Trophoblast cell (in vitro differentiated cells and primary cell): ENCODE results near the gene STYX.
"Not testable (repeated sequence)": the region's sequence is repeated elsewhere in the genome, so short reads cannot be mapped to it uniquely, and the experiment has no call there.

Experiments
- DNase-seq, 2 donors: peaks; one replicate each; pipeline ENCODE4 v3.0.0-alpha.2; 2016
- H2AFZ ChIP-seq: 2 replicates; pipeline ENCODE4 v1.6.1; 2013; ENCODE audit warnings: low read length, moderate library complexity, mild to moderate bottlenecking; ENCODE audit not compliant: insufficient read depth, poor library complexity
- H2AK5ac ChIP-seq: 2 replicates; pipeline ENCODE4 v1.6.1; 2013; ENCODE audit warnings: mild to moderate bottlenecking, low read length
- H2BK120ac ChIP-seq: 2 replicates; pipeline ENCODE4 v1.6.1; 2013; ENCODE audit warnings: low read length, mild to moderate bottlenecking, moderate library complexity; ENCODE audit not compliant: insufficient read depth, poor library complexity
- H2BK12ac ChIP-seq: 2 replicates; pipeline ENCODE4 v1.6.1; 2013; ENCODE audit warnings: mild to moderate bottlenecking, low read length, moderate library complexity
- H2BK5ac ChIP-seq: 2 replicates; pipeline ENCODE4 v1.6.1; 2013; ENCODE audit warnings: low read length, low read depth, moderate library complexity, mild to moderate bottlenecking; ENCODE audit not compliant: poor library complexity
- H3K14ac ChIP-seq: 2 replicates; pipeline ENCODE4 v1.6.1; 2013; ENCODE audit warnings: mild to moderate bottlenecking, low read length
- H3K18ac ChIP-seq: 2 replicates; pipeline ENCODE4 v1.6.1; 2013; ENCODE audit warnings: mild to moderate bottlenecking, low read length
- H3K23ac ChIP-seq: 2 replicates; pipeline ENCODE4 v1.6.1; 2013; ENCODE audit warnings: low read length
- H3K27ac ChIP-seq: 2 replicates; pipeline ENCODE4 v1.5.1; 2013; ENCODE audit warnings: low read depth, mild to moderate bottlenecking, inconsistent platforms, low read length, moderate library complexity
- H3K27me3 ChIP-seq: 2 replicates; pipeline ENCODE4 v1.6.1; 2013; ENCODE audit warnings: inconsistent platforms, mild to moderate bottlenecking, low read length, moderate library complexity; ENCODE audit not compliant: insufficient read depth
- H3K36me3 ChIP-seq, 2 experiments: 1 replicate in 1 of 2; 2 replicates in 1 of 2; pipeline ENCODE4 v1.6.1; 2013; ENCODE audit warnings: low read length in 2 of 2, mild to moderate bottlenecking in 2 of 2, moderate library complexity in 1 of 2; ENCODE audit not compliant: insufficient read depth in 2 of 2, control insufficient read depth in 1 of 2
- H3K4ac ChIP-seq: 2 replicates; pipeline ENCODE4 v1.6.1; 2013; ENCODE audit warnings: low read depth, mild to moderate bottlenecking, low read length, moderate library complexity
- H3K4me1 ChIP-seq, 2 experiments: 1 replicate in 1 of 2; 2 replicates in 1 of 2; pipeline ENCODE4 v1.6.1; 2013; ENCODE audit warnings: low read length in 2 of 2, mild to moderate bottlenecking in 2 of 2, moderate library complexity in 1 of 2; ENCODE audit not compliant: insufficient read depth in 2 of 2, control insufficient read depth in 1 of 2
- H3K4me2 ChIP-seq: 2 replicates; pipeline ENCODE4 v1.6.1; 2013; ENCODE audit warnings: inconsistent platforms, mild to moderate bottlenecking, low read length, moderate library complexity
- H3K4me3 ChIP-seq: 2 replicates; pipeline ENCODE4 v1.5.1; 2013; ENCODE audit warnings: mild to moderate bottlenecking, low read depth, low read length, inconsistent platforms
- H3K79me1 ChIP-seq: one replicate; pipeline ENCODE4 v1.6.1; 2013; ENCODE audit warnings: low read length
- H3K79me2 ChIP-seq: 2 replicates; pipeline ENCODE4 v1.6.1; 2013; ENCODE audit warnings: low read length, mild to moderate bottlenecking; ENCODE audit not compliant: control insufficient read depth, insufficient read depth, poor library complexity
- H3K9ac ChIP-seq: 2 replicates; pipeline ENCODE4 v1.6.1; 2013; ENCODE audit warnings: mild to moderate bottlenecking, low read length
- H3K9me3 ChIP-seq: 2 replicates; pipeline ENCODE4 v1.6.1; 2013; ENCODE audit warnings: low read depth, mild to moderate bottlenecking, control low read depth, inconsistent platforms, low read length; ENCODE audit not compliant: insufficient read depth
- H4K12ac ChIP-seq: 2 replicates; pipeline ENCODE4 v1.6.1; 2013; ENCODE audit warnings: low read depth, mild to moderate bottlenecking, low read length, moderate library complexity
- H4K8ac ChIP-seq: 2 replicates; pipeline ENCODE4 v1.6.1; 2013; ENCODE audit warnings: low read depth, mild to moderate bottlenecking, low read length, moderate library complexity
- H4K91ac ChIP-seq: one replicate; pipeline ENCODE4 v1.6.1; 2013; ENCODE audit warnings: low read depth, mild to moderate bottlenecking, low read length, moderate library complexity
- WGBS: extraction: QIAGEN DNeasy Blood & Tissue Kit; methylation state at CpG from one replicate; pipeline ENCODE4 v1.1.7; 2013; ENCODE audit warnings: missing lambda C conversion rate; ENCODE audit not compliant: insufficient read length, insufficient coverage; ENCODE audit errors: extremely low coverage; 5-methylcytosine and 5-hydroxymethylcytosine counted together

Gene STYX

GRCh38 chr14:52729035-52729434 is 931 bp upstream of the STYX start:
- not testable (repeated sequence) for H2BK120ac ChIP-seq, H3K4ac ChIP-seq, H3K4me3 ChIP-seq, H3K9me3 ChIP-seq, H3K9ac ChIP-seq, H4K91ac ChIP-seq, H2BK12ac ChIP-seq, DNase-seq, H3K27ac ChIP-seq, H3K79me1 ChIP-seq, H3K4me2 ChIP-seq, H3K27me3 ChIP-seq, H3K14ac ChIP-seq, H4K8ac ChIP-seq, H2BK5ac ChIP-seq, H3K18ac ChIP-seq, H3K23ac ChIP-seq, H3K4me1 ChIP-seq, H2AFZ ChIP-seq, H2AK5ac ChIP-seq
- Histone ChIP-seq H3K36me3 (peaks cover 13 to 14% of the 10 kb centered on the region in 2 experiments), H4K12ac (peak overlapping the region; percentile 62), H3K79me2 (peaks cover 10% of the 10 kb centered on the region)
- no CpG with 5 or more reads among the region's 15 CpGs for WGBS

- Histone ChIP-seq H4K12ac (no peak overlapping the region), H3K4me2 (peak overlapping the region; percentile 44), H2BK120ac (no peak overlapping the region), H3K9me3 (no peaks in the 10 kb centered on the region), H4K91ac (no peak overlapping the region), H3K18ac (no peak overlapping the region), H3K27me3 (no peaks in the 10 kb centered on the region), H3K14ac (no peak overlapping the region), H3K9ac (no peak overlapping the region), H3K4me3 (no peak overlapping the region), H2AK5ac (no peak overlapping the region), H3K23ac (no peak overlapping the region), H2BK12ac (no peak overlapping the region), H2AFZ (no peak overlapping the region), H3K79me1 (peaks cover 7% of the 10 kb centered on the region), H3K36me3 (peaks cover 11 to 14% of the 10 kb centered on the region in 2 experiments), H3K4me1 (peaks cover 4% of the 10 kb centered on the region in 2 experiments), H3K27ac (no peak overlapping the region), H2BK5ac (no peak overlapping the region), H3K79me2 (peaks cover 10% of the 10 kb centered on the region), H4K8ac (no peak overlapping the region), H3K4ac (no peak overlapping the region)
- DNase-seq: no peak
- no CpG with 5 or more reads among the region's 8 CpGs for WGBS
Measured at GRCh38 chr14:52729585-52729924, 411 bp upstream of the STYX start.

GRCh38 chr14:52730709-52731111 is 744 bp downstream of the STYX start:
- Histone ChIP-seq H3K27ac (peak overlapping the region; percentile 70), H4K12ac (peak overlapping the region; percentile 45), H3K14ac (peak overlapping the region; percentile 95), H4K91ac (peak overlapping the region; percentile 83), H3K79me1 (peaks cover 7% of the 10 kb centered on the region), H2BK5ac (peak overlapping the region; percentile 92), H3K4me1 (peaks cover 4% of the 10 kb centered on the region in 2 experiments), H3K4me3 (peak overlapping the region; percentile 81), H2BK120ac (peak overlapping the region; percentile 90), H3K79me2 (peaks cover 10% of the 10 kb centered on the region), H3K27me3 (no peaks in the 10 kb centered on the region), H2AK5ac (no peak overlapping the region), H4K8ac (peak overlapping the region; percentile 80), H3K23ac (no peak overlapping the region), H3K9me3 (no peaks in the 10 kb centered on the region), H3K4me2 (peak overlapping the region; percentile 67), H3K9ac (peak overlapping the region; percentile 71), H3K36me3 (peaks cover 6 to 11% of the 10 kb centered on the region in 2 experiments), H2AFZ (peak overlapping the region; percentile 95), H2BK12ac (no peak overlapping the region), H3K4ac (peak overlapping the region; percentile 85), H3K18ac (peak overlapping the region; percentile 95)
- peak in 1 of 2 donors; percentile 11 for DNase-seq
- no CpG with 5 or more reads among the region's 11 CpGs for WGBS

GRCh38 chr14:52733824-52734223 is 3.9 kb downstream of the STYX start:
- no peak overlapping the region for H3K18ac ChIP-seq
- no peaks in the 10 kb centered on the region for H3K27me3 ChIP-seq
- no peak overlapping the region for H2BK5ac ChIP-seq
- WGBS: no CpG with 5 or more reads among the region's 9 CpGs
- no peak overlapping the region for H2AK5ac ChIP-seq
- no peak overlapping the region for H4K12ac ChIP-seq
- no peak overlapping the region for H4K91ac ChIP-seq
- H3K27ac ChIP-seq: no peak overlapping the region
- no peak overlapping the region for H3K4me2 ChIP-seq
- no peak overlapping the region for H2AFZ ChIP-seq
- H3K4me3 ChIP-seq: no peak overlapping the region
- no peak overlapping the region for H3K4ac ChIP-seq
- H3K23ac ChIP-seq: no peak overlapping the region
- peaks cover 7% of the 10 kb centered on the region for H3K79me1 ChIP-seq
- H3K9me3 ChIP-seq: no peaks in the 10 kb centered on the region
- no peak overlapping the region for H2BK12ac ChIP-seq
- H3K9ac ChIP-seq: no peak overlapping the region
- no peak overlapping the region for H4K8ac ChIP-seq
- no peak overlapping the region for H3K14ac ChIP-seq
- H3K4me1 ChIP-seq: peaks cover 4% of the 10 kb centered on the region in 2 experiments
- H2BK120ac ChIP-seq: no peak overlapping the region
- no peak for DNase-seq
- H3K36me3 ChIP-seq: peaks cover 4 to 5% of the 10 kb centered on the region in 2 experiments
- H3K79me2 ChIP-seq: peaks cover 10% of the 10 kb centered on the region
